SU-DHL-6 (cell line): ENCODE measurements around the gene EMID1.

Experiments
- EZH2phosphoT487 ChIP-seq: fragments of 200-600 bp; sonication (generic), shearing (Covaris generic); conservative IDR thresholded peaks from 2 replicates; pipeline ENCODE4 v1.6.1; 2018; ENCODE audit warnings: mild to moderate bottlenecking, antibody characterized with exemption, low read length, moderate library complexity, mixed read lengths
- TF ChIP-seq, protein P1 (sequence below): fragments of 200-600 bp; sonication (generic); IDR thresholded peaks from one replicate; pipeline ENCODE4 v1.5.1; 2017; ENCODE audit warnings: antibody characterized with exemption, mild to moderate bottlenecking, low read length, moderate library complexity; ENCODE audit not compliant: insufficient read depth, poor library complexity, severe bottlenecking

DNA sequence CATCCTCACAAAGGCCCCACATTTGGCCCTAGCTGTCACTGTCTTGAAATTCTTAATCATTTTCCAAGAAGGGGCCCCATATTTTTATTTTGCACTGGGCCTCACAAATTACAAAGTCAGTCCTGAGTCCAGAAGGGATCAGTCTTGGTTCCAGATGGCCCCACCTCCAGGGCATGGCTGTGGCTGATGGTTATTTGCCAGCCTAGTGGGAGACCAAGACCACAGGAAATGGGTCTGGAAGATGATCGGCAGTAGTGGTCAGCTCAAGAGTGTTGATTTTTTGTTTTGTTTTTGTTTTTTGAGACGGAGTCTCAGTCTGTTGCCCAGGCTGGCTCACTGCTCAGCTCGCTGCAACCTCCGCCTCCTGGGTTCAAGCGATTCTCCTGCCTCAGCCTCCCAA, 47.1 kb upstream of the EMID1 start:
- TF ChIP-seq, protein P1, sequence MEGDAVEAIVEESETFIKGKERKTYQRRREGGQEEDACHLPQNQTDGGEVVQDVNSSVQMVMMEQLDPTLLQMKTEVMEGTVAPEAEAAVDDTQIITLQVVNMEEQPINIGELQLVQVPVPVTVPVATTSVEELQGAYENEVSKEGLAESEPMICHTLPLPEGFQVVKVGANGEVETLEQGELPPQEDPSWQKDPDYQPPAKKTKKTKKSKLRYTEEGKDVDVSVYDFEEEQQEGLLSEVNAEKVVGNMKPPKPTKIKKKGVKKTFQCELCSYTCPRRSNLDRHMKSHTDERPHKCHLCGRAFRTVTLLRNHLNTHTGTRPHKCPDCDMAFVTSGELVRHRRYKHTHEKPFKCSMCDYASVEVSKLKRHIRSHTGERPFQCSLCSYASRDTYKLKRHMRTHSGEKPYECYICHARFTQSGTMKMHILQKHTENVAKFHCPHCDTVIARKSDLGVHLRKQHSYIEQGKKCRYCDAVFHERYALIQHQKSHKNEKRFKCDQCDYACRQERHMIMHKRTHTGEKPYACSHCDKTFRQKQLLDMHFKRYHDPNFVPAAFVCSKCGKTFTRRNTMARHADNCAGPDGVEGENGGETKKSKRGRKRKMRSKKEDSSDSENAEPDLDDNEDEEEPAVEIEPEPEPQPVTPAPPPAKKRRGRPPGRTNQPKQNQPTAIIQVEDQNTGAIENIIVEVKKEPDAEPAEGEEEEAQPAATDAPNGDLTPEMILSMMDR: no peak
- no peak for TF ChIP-seq EZH2phosphoT487
